IPS-NIHi7 (cell line): ENCODE results near the gene KIF1B.

Experiments used
- DNase-seq: peaks from one replicate; pipeline ENCODE4 v3.0.0; 2012; ENCODE audit warnings: mixed read lengths; ENCODE audit errors: extremely low spot score

KIF1B gene, protein sequence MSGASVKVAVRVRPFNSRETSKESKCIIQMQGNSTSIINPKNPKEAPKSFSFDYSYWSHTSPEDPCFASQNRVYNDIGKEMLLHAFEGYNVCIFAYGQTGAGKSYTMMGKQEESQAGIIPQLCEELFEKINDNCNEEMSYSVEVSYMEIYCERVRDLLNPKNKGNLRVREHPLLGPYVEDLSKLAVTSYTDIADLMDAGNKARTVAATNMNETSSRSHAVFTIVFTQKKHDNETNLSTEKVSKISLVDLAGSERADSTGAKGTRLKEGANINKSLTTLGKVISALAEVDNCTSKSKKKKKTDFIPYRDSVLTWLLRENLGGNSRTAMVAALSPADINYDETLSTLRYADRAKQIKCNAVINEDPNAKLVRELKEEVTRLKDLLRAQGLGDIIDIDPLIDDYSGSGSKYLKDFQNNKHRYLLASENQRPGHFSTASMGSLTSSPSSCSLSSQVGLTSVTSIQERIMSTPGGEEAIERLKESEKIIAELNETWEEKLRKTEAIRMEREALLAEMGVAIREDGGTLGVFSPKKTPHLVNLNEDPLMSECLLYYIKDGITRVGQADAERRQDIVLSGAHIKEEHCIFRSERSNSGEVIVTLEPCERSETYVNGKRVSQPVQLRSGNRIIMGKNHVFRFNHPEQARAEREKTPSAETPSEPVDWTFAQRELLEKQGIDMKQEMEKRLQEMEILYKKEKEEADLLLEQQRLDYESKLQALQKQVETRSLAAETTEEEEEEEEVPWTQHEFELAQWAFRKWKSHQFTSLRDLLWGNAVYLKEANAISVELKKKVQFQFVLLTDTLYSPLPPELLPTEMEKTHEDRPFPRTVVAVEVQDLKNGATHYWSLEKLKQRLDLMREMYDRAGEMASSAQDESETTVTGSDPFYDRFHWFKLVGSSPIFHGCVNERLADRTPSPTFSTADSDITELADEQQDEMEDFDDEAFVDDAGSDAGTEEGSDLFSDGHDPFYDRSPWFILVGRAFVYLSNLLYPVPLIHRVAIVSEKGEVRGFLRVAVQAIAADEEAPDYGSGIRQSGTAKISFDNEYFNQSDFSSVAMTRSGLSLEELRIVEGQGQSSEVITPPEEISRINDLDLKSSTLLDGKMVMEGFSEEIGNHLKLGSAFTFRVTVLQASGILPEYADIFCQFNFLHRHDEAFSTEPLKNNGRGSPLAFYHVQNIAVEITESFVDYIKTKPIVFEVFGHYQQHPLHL (N-terminal part only)

DNA sequence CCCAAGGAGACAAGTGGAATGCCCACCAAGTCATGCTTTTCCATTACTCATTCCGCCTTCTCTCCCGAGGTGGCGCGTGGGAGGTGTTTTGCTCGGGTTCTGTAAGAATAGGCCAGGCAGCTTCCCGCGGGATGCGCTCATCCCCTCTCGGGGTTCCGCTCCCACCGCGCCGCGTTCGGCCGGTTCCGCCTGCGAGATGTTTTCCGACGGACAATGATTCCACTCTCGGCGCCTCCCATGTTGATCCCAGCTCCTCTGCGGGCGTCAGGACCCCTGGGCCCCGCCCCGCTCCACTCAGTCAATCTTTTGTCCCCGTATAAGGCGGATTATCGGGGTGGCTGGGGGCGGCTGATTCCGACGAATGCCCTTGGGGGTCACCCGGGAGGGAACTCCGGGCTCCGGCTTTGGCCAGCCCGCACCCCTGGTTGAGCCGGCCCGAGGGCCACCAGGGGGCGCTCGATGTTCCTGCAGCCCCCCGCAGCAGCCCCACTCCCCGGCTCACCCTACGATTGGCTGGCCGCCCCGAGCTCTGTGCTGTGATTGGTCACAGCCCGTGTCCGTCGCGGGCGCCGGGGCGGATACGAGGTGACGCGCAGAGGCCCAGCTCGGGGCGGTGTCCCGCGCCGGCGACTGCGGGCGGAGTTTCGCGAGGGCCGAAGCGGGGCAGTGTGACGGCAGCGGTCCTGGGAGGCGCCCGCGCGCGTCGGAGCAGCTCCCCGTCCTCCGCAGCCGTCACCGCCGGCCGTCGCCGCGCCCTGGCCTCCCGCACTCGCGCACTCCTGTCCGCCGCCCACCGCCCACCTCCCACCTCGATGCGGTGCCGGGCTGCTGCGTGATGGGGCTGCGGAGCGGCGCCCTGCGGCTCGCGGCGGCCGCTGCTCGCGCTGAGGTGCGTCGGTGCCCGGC lies at the start of gene KIF1B:
Gene KIF1B (plus strand): TSS at position 666 of the 906 bp plus-strand sequence. CDS start 21,759 bp downstream, outside the sequence.
- peak; percentile 100 for DNase-seq

DNA sequence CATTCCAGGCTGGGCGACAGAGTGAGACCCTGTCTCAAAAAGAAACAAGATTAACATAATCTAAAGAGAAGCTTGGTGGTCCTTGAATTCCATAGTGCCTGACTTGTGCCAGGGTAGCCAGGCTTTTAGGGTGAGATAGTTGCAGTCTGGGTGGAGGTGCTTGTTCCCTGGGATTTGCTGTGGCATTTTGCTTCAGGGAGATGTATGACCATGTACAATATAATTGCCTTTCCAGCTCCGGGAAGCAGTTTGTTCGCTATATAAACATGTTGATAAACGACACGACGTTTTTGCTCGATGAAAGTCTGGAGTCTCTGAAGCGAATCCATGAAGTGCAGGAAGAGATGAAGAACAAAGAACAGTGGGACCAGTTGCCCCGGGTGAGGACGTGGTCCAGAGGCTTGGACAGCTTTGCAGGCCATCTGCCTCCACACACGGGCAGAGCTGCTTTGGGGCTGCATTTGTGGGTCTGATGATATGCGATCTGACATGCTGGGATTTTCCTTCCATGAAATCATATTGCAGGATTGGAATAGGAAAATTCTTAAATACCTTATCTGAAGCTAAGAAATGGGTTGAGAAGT lies 49.4 kb upstream of the KIF1B start:
- DNase-seq = no peak

DNA sequence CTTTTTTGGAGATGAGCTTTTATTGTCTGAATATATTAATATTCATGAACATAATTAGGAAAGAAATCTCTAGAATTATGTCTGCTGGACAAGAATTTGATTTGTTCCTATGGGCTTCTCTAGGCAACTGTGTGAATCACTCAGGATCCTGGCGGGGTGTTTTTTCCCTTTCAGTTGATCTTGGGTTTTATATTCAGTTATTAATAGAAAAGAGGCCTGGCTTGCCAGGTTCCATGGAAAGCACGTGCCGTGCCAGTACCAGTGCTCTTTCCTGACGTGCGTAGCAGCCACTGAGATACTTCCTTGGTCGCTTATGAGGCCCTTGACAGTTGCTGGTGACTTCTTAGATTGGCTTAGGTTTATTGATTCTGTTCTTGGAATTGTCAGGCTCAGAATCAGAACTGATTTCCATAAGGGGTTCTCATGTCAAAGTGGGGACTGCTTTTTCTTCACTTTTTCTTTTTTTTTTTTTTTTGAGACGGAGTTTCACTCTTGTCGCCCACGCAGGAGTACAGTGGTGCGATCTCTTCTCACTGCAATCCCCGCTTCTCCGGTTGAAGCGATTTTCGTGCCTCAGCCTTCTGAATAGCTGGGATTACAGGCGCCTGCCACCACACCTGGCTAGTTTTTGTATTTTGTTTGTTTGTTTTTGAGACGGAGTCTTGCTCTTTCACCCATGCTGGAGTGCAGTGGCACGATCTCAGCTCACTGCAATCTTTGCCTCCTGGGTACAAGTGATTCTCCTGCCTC lies 48.7 kb upstream of the KIF1B start:
- DNase-seq = no peak

DNA sequence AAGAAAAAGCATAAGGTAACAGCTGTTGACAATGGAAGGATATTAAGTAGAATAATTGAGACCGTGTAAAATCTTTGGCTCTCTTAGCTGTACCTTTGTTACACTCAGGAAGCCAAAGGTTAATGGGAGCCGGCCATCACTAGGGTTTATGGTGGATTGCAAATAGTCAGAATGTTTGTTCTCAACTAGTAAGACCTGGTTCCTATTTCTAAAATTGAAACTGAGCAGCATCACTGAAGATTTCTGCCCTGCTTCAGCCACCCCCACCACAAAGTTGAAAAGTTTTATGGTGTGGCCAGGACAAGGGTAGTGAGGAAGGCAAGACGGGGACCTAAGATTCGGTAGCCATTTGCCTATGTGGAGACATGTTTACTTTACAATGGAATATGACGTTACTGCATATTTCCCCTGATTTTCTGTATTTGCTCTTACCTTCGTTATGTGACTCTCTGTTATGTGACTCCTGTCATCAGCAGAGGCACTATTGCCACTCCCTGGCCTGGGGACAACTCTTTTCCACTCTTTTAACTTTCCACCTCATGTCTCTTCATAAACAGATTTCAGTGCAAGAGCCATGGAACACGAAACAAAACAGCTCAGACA lies 41.4 kb upstream of the KIF1B start:
- no peak for DNase-seq

DNA sequence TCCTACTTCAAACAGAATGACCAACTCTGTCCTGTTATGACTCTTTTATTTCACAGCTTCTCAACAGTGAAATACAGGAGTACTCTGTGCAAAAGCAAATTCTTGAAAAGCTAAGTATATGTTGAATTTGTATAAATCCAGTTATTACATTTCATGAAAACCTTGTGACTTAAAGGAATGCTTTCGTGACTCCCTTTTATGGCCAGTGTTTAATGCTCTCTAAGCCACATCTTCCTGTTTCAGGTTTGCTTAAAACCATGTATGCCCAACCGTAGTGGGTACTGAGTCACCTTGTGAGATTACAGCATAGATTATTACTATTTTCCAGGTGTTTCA lies 40.2 kb upstream of the KIF1B start:
- DNase-seq = no peak

DNA sequence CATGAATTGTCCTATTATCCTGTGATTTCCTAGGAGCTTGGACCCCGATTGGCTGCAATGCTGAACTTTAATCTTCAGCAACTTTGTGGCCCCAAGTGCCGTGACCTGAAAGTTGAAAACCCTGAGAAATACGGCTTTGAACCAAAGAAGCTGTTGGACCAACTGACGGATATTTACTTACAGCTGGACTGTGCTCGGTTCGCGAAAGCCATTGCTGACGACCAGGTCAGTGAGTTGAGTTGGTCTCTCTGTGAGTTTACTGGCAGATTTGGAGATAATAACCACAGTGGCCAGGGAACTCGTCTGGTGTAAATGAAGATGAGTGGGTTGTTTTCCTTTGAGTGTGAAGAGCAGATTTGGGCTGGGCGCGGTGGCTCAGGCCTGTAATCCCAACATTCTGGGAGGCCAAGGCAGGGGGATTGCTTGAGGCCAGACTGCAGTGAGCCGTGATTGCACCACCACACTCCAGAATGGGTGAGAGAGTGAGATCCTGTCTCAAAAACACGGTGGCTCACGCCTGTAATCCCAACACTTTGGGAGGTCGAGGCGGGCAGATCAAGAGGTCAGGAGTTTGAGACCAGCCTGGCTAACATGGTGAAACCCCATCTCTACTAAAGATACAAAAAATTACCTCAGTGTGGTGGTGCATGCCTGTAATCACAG lies 39.1 kb upstream of the KIF1B start:
- DNase-seq = no peak

DNA sequence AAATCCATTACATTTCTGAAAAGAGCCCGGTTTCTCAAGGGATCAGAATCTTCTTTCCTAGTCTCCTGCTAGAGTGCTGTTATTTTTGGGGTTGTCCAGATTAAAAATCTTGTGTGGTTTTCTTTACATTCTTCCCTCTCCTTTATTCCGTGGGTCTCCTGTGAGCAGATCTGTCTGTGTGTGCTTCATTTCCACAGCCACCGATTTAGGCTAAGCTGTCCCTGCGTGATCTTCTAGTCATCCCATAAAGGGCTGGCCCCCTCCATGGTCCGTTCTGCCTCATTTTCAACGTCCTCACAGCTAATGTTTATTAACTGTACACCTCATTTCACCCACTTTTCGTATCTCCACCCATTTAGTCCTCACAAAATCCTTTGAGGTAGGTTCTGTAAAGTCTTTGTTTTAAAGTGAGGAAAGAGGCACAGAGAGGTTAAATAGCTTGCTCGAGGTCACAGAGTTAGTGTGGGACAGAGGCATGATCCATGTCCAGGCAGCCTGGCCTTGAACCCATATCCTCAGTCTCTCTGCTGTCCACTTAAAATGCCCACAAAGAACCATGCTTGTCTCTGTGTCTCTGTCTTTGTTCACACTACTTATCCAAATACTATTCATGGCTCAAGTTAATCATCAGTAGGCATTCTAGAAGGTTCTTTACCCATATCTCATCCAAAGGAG lies 38.2 kb upstream of the KIF1B start:
- DNase-seq = no peak

DNA sequence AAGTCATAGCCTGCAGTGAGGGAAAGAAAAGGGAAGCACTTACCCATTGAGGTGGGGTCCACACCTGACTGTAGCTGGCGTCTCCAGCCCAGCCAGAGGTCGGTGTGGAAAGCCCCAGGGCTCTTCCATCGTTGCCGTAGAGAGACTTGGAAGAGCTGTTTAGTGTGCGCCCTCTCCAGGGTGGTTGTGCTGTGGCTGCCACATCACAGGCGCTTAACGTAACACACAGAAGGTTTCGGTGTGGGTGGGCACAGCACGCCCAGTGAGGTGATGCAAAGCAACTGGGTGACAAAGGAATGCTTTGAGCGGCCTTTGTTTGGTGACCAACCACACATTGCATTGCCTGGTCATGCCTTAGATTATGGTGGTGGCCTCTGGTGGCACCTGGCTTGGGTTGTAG lies 36.8 kb upstream of the KIF1B start:
- DNase-seq = no peak

DNA sequence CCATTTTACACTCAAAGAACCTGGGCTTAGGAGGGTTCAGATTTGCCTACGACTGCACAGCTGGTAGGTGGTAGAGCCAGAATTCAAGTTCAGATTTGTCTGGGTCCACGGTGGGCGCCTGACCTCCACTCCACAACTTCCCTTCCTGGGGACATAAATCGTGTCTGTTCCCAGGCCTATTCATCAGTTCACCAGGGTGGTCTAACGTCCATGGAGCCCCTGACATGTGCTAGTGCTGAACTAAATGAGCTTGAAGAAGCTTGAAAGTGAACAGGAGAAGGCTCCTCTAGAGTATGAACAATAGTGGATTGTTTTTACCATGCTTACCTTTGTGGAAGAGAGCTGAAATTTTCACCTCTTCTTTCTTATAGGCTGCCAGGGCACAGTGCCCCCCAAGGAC lies 32.5 kb upstream of the KIF1B start:
- no peak for DNase-seq

DNA sequence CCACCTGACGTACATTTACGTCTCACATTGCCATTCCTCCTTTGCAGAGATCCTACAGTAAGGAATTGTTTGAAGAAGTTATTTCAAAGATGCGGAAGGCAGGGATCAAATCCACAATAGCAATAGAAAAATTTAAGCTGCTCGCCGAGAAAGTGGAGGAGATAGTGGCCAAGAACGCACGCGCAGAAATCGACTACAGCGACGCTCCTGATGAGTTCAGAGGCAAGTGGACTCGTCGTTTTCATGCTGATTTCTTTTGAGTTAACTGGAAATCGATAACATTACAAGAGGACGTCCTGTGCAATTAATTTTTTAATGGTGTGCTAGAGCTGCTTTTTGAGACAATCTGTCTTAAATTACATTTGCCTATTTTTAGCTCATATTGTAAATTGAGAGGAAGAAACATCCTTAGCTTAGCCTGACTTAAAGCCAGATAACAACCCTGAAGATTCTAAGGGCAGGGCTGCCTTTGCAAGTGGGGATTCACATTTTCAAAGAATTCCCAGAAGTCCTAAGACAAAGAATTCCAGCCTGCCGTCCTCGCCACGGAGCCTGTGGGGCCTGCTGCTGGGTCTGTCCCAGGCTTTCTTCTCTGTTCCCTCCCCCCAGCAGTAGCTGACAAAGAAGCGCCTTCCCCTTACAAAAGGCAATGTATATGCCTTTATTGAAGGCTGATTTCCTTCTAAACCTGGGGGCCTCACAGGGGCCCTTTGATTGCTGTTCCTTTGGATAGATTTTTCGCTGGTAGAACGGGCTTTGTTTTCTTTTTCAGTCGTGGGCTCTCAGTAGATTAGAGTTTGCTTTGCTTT lies 31.6 kb upstream of the KIF1B start:
- peak; percentile 34 for DNase-seq

DNA sequence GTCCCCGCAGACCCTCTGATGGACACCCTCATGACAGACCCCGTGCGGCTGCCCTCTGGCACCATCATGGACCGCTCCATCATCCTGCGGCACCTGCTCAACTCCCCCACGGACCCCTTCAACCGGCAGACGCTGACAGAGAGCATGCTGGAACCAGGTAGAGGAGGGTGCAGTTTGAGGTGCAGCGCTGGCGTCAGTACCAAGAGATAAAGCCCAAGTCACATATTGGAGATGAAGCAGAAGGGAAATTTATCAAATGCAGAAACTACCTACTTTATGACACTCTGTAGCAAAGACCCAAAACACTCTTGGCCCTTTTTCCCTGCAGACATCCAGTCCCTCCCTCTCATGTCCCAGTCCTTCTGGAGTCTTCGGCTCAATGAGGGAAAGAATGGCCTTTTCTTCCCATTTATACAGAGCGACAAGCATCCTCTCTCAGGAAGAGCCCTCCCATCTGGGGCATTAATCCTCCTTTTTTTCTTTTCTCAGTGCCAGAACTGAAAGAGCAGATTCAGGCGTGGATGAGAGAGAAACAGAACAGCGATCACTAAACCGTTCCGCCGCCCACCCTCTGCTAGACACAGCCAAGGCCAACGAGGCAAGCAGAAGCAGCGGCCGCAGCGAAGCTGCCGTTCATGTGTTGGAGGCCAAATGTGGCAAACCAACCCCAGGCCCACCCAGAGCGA lies 30.8 kb upstream of the KIF1B start:
- DNase-seq = no peak

DNA sequence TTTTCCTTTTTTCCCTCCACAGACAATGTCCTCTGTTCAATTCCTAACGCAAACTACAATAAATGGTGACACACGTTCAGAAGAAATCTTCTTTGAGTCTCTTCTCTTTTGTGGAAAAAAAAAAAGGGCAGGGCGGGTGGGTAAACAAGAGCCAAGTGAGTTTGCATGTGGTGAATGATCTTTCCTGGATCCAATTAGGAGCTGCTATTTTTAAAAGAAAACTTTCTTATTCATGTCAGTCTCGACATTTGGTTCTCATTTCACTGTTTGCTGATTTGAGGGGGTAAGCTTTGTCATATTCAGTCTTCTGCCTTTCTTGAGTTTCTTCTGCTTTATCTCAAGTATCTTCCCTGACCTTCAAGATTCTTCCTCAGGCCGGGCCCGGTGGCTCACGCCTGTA lies 29.2 kb upstream of the KIF1B start:
- no peak for DNase-seq

DNA sequence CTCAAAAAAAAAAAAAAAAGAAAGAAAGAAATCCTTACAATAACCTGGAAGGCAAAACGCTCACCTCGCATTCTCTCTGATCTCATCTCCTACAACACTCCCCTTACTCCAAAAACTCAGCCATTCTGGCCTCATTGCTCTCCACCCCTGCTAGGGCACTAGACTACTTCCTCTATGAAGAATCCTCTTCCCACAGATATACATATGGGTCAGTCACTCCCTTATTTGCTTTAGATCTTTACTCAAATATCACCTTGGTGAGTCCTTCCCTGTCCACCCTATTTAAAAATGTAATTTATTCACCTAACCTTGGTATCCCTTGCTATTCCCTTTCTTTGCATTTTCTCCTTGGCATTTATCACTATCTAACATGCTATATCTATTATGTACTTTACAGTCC lies 24.6 kb upstream of the KIF1B start:
- no peak for DNase-seq

DNA sequence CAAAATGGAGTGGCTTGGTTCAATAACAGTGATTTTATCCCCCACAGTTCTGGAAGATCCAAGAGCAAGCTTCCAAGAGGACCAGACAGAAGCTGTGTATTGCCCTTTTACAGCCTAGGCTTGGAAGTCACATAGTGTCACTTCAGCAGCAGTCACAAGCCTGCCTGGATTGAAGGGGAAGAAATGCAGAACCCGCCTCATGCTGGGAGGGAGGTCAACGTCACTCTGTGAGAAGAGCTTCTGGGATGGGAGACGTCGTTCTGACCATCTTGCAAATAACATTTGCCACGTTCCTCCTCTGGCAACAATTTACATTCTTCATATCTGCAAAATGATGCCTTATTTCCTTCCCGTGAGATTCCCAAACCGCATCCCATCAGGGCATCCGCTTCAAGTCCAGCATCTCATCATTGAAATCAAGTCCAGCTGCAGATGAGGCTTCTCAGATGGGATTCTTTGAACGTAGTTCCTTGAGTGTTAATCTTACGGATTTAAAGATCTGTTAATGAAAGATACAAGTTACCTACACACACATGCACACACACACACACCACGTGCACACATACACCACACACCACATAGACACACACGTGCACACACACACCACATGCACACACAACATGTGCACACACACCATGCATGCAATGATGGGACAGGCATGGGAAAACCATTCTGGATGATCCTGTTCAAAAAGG lies 23.9 kb upstream of the KIF1B start:
- DNase-seq = no peak

DNA sequence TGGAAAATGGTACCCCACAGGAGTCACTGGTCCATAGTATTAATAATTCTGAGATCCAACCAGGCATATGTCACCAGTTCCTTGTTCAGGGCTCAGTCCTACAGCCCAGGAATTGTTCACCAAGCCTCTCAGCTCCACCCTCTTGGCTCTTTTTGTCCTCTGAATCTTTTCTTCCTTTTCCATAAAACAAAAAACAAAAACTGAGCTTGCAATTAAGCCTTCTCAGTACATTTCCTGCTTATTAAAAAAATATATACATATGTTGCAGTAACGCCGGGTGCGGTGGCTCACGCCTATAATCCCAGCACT lies 23.4 kb upstream of the KIF1B start:
- DNase-seq = no peak

DNA sequence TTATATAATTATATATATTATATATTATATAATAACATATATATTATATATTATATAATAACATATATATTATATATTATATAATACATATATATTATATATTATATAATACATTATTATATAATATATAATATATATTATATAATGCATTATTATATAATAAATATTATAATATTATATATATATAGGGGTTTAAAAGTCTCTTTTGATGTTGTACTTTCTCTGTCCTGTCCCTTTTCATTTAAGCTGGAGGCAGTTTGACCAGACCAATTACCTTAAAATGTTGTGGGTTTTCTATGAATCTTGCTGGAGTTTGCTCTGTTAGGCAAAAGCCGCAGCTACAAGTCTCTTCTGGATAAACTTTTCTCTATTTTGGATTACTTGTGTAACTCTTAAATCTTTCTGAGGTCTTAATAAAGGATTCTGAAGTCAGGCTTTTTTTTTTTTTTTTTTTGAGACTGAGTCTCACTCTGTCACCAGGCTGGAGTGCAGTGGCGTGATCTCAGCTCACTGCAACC lies 22.2 kb upstream of the KIF1B start:
- no peak for DNase-seq

DNA sequence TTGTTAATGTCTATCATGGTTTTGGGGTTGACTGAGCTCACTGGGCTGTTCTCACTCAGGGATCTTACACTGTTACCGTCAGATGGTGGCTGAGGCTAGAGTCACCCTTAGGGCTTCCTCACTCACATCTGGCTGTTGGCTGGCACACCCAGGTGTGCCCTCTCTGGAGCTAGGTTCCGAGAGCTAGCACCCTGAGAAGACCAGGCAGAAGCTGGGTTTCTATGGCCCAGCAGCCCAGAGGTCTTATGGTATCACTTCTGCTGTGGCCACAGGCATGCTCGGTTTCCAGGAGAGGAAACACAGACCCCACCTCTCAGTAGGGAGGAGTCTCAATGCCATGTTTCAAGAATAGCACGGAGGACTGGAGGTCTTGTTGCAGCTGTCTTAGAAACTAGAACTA lies 20.7 kb upstream of the KIF1B start:
- no peak for DNase-seq
